SJCRH30 (cell line): ENCODE data around the gene ZBTB12. TPM values are rescaled to one million over a fixed set of nuclear protein-coding genes. Genes with fewer than 3 reads are reported as not detected.
A peak's percentile ranks its signal among the peaks of the same experiment; 100 is the strongest.

Experiments used
- DNase-seq, 2 experiments: peaks; one replicate each; pipeline ENCODE4 v3.0.0-alpha.2; 2015 to 2020
- H3K27ac ChIP-seq: fragments of 250-450 bp; sonication (Bioruptor Pico); 2 replicates; pipeline ENCODE4 v1.5.1; 2020; ENCODE audit warnings: mild to moderate bottlenecking, moderate library complexity
- H3K27me3 ChIP-seq: fragments of 250-450 bp; sonication (Bioruptor Pico); 2 replicates; pipeline ENCODE4 v1.5.1; 2020; ENCODE audit warnings: mild to moderate bottlenecking, moderate library complexity
- H3K36me3 ChIP-seq: fragments of 250-450 bp; sonication (Bioruptor Pico); 2 replicates; pipeline ENCODE4 v1.5.1; 2020; ENCODE audit warnings: mild to moderate bottlenecking, moderate library complexity
- H3K4me1 ChIP-seq: fragments of 250-450 bp; sonication (Bioruptor Pico); 2 replicates; pipeline ENCODE4 v1.5.1; 2020; ENCODE audit warnings: mild to moderate bottlenecking, moderate library complexity
- H3K4me3 ChIP-seq: fragments of 250-450 bp; sonication (Bioruptor Pico); 2 replicates; pipeline ENCODE4 v1.5.1; 2020; ENCODE audit warnings: mild to moderate bottlenecking, moderate library complexity
- H3K9me3 ChIP-seq: fragments of 250-450 bp; sonication (Bioruptor Pico); replicated peaks from 2 replicates; pipeline ENCODE4 v1.5.1; 2020; ENCODE audit warnings: mild to moderate bottlenecking, moderate library complexity
- total RNA-seq: library from RNA; depleted of rRNA; stranded (reverse); fragments of >200 nt; shearing (Covaris generic); gene quantifications from 2 replicates; pipeline ENCODE4 v1.2.3, GENCODE V29; 2014

Gene ZBTB12
- total RNA-seq, 1 experiment from 2014 or later, result 5.4 TPM

DNA sequence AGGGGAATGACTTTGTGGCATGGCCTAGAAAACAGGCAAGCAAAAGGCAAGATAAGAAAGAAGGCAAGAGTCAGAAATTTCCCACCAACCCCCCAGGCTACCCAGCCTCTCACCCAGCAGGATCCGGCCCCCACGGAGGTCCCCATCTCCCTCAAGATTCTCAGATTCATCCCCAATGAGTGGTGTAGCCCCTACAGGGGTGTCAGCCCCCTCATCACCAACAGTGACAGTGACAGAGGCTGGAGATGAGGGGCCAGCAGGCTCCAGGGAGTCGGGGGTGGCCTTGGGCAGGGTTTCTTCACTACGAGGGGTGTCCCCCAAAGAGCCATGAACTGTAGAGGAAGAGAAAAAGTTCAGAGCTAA is 5.4 kb downstream of the ZBTB12 start:
- Histone ChIP-seq H3K27ac (no peak overlapping the region), H3K4me3 (peak overlapping the region; percentile 92), H3K27me3 (no peaks in the 10 kb centered on the region), H3K36me3 (peaks cover 31% of the 10 kb centered on the region), H3K9me3 (no peaks in the 10 kb centered on the region), H3K4me1 (no peaks in the 10 kb centered on the region)
- DNase-seq, result no peak

DNA sequence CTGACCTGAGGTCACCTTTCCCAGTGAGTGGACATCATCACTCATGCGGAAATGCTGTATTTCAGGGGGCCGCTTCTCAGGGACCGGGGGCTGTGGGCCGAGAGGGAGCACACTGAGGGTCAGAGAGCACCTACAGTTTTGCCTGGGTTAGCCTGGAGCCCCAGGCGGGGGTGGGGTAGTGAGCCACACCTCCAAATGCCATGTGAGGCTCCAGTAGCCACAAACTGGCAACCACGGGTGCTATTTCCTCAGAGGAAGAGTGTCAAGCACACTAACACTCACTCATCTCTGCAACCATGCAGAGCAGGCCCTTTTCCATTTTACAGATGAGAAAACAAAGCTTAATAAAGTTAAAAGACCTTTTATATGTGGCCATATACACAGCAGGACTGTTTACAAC is 9.1 kb downstream of the ZBTB12 start:
- no peaks in the 10 kb centered on the region for H3K9me3 ChIP-seq
- peaks cover 47% of the 10 kb centered on the region for H3K36me3 ChIP-seq
- H3K27ac ChIP-seq, result no peak overlapping the region
- no peak overlapping the region for H3K4me3 ChIP-seq
- no peaks in the 10 kb centered on the region for H3K4me1 ChIP-seq
- no peak for DNase-seq
- H3K27me3 ChIP-seq, result no peaks in the 10 kb centered on the region

- Histone ChIP-seq H3K36me3 (peaks cover 53% of the 10 kb centered on the region), H3K9me3 (no peaks in the 10 kb centered on the region)
Measured at GRCh38 chr6:31889331-31889972, 12.4 kb downstream of the ZBTB12 start.

DNA sequence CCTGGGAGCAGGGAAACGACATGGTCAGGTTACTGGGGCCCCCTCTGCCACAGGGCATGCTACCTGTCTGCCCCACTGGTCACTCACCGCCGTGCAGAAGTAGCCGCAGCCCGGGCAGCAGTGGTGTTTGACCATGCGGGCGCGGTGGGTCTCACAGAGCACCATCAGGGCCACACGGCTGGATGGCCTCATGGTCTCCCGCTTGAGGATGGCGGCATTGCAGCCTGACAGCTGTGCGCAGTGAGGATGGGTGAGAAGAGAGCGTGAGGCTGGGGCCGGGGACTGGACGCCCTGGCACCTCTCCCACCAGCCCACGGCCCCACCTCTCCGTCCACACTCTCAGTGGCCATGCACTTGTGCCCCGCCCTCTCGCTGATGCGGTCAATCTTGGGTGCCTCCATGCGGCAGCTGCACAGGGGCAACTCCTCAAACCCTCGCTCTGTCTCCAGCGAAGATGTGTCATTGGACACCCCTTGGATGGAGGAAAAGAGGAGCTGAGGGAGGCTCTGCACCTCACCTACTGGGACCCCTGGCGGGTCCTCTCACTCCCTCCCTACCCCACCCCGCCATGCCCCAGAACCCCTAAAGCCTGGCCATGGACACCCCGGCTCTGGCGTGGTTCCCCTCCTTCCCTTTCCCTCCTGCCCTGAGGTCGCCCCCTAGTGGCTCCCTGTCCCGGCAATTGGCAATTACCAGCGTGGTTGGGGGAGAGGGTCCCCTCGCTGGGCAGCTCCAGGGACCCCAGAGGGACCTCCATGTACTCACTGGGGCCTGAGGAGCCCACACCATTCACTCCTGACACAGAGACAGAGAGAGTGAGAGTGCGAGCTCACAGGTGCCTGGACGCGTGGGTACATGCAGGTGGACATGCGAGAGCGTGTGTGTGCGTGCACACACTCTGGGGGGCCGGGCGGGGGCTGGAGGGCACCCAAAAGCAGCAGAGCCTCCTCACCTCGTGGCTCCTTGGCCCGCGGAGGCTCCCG is 13.3 kb downstream of the ZBTB12 start:
- DNase-seq, result peak in 1 of 2 experiments; percentile 40
- Histone ChIP-seq H3K27me3 (no peaks in the 10 kb centered on the region), H3K4me1 (no peaks in the 10 kb centered on the region), H3K9me3 (no peaks in the 10 kb centered on the region), H3K4me3 (no peak overlapping the region), H3K36me3 (peaks cover 48% of the 10 kb centered on the region), H3K27ac (no peak overlapping the region)

More at GRCh38 chr6:31889331-31889972, 12.4 kb downstream of the ZBTB12 start:
- no peak overlapping the region for H3K4me3 ChIP-seq
- H3K27me3 ChIP-seq, result no peaks in the 10 kb centered on the region
- no peaks in the 10 kb centered on the region for H3K4me1 ChIP-seq
- no peak overlapping the region for H3K27ac ChIP-seq
- no peak for DNase-seq

GRCh38 chr6:31887173-31888007 is 14.5 kb downstream of the ZBTB12 start:
- no peak for DNase-seq
- H3K4me3 ChIP-seq, result no peak overlapping the region
- H3K36me3 ChIP-seq, result peaks cover 38% of the 10 kb centered on the region
- no peak overlapping the region for H3K27ac ChIP-seq
- H3K4me1 ChIP-seq, result peaks cover 4% of the 10 kb centered on the region
- H3K9me3 ChIP-seq, result no peaks in the 10 kb centered on the region
- no peaks in the 10 kb centered on the region for H3K27me3 ChIP-seq

DNA sequence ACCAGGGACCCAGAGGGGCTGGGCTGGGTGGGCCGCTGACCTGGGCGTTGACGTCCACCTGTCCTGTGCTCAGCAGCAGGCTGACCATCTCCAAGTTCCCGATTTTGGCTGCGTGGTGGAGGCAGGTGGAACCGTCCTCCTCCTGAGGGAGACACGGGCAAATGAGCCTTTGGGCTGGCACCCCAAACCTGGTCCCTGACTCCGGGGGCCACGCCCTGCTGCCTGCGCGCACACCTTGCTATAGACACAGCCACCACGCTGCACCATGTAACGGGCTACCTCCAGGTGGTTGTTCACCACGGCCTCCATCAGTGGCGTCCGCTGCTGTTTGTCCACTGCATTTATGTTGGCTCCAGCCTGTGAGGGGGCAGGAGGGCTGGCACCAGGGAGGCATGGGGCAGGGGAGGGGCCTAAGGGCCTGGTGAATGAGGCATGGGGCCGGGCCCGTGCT is 15.3 kb downstream of the ZBTB12 start:
- Histone ChIP-seq H3K4me1 (peaks cover 9% of the 10 kb centered on the region), H3K9me3 (no peaks in the 10 kb centered on the region), H3K4me3 (no peak overlapping the region), H3K27me3 (no peaks in the 10 kb centered on the region), H3K36me3 (peaks cover 46% of the 10 kb centered on the region), H3K27ac (no peak overlapping the region)
- no peak for DNase-seq

- Histone ChIP-seq H3K27ac (no peak overlapping the region), H3K36me3 (peaks cover 55% of the 10 kb centered on the region), H3K27me3 (no peaks in the 10 kb centered on the region), H3K4me1 (peaks cover 18% of the 10 kb centered on the region), H3K4me3 (no peak overlapping the region), H3K9me3 (no peaks in the 10 kb centered on the region)
- DNase-seq, result no peak
Measured at GRCh38 chr6:31884528-31885035, 17.3 kb downstream of the ZBTB12 start.

- no peak overlapping the region for H3K27ac ChIP-seq
- peaks cover 18% of the 10 kb centered on the region for H3K4me1 ChIP-seq
- no peak overlapping the region for H3K4me3 ChIP-seq
- peaks cover 49% of the 10 kb centered on the region for H3K36me3 ChIP-seq
- H3K9me3 ChIP-seq, result no peaks in the 10 kb centered on the region
- H3K27me3 ChIP-seq, result no peaks in the 10 kb centered on the region
- DNase-seq, result no peak
Measured at GRCh38 chr6:31883676-31884075, 18.2 kb downstream of the ZBTB12 start.

- H3K27me3 ChIP-seq, result no peaks in the 10 kb centered on the region
- H3K36me3 ChIP-seq, result peaks cover 38% of the 10 kb centered on the region
- H3K4me1 ChIP-seq, result peaks cover 18% of the 10 kb centered on the region
- no peaks in the 10 kb centered on the region for H3K9me3 ChIP-seq
- H3K4me3 ChIP-seq, result no peak overlapping the region
- H3K27ac ChIP-seq, result no peak overlapping the region
- peak; percentile 54 to 56 for DNase-seq
Measured at GRCh38 chr6:31882344-31882743, 19.5 kb downstream of the ZBTB12 start.

DNA sequence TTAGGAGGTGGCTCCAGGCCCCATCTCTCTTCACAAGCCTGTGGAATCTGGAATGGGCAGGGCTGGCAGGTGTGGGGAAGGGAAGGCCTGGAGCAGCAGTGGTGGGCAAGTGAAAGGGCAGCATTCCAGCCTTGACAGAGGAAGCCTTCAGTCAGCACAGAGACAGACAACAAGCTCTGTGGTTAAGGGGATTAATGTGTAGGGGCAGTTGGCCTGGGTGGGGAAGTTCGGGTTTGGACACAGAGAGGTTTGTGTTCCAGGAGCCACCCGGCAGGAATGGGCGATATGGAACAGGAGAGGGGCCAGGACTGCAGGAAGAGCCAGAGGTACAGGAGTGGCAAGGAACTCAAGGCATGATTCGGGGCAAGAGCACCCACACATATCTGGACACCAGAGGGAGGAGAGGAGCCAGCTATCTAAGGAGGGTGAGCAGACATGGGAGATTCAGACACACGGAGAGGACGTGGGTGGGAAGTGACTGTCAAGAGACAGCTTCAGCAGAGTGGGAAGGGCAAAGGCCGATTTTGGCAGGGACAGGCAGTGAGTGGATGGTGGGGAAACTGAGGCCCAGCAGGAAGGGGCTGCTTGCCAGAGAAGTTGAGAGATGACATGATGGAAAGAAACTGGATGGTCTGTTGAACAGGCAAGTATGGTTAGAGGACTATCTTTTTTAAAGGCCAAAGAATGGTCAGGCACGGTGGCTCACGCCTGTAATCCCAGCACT is 20.6 kb downstream of the ZBTB12 start:
- Histone ChIP-seq H3K4me1 (peaks cover 18% of the 10 kb centered on the region), H3K4me3 (no peak overlapping the region), H3K27ac (peak overlapping the region; percentile 11; the same call in 1 of the 2 replicates), H3K27me3 (no peaks in the 10 kb centered on the region), H3K36me3 (peaks cover 36% of the 10 kb centered on the region), H3K9me3 (no peaks in the 10 kb centered on the region)
- peak; percentile 51 to 71 for DNase-seq

- H3K36me3 ChIP-seq, result peaks cover 30% of the 10 kb centered on the region
- no peaks in the 10 kb centered on the region for H3K9me3 ChIP-seq
Measured at GRCh38 chr6:31880616-31881015, 21.3 kb downstream of the ZBTB12 start.

GRCh38 chr6:31879901-31880300 is 22.0 kb downstream of the ZBTB12 start:
- Histone ChIP-seq H3K9me3 (no peaks in the 10 kb centered on the region), H3K4me1 (peaks cover 18% of the 10 kb centered on the region), H3K27ac (no peak overlapping the region), H3K4me3 (no peak overlapping the region), H3K36me3 (peaks cover 24% of the 10 kb centered on the region), H3K27me3 (no peaks in the 10 kb centered on the region)
- no peak for DNase-seq

More at GRCh38 chr6:31880616-31881015, 21.3 kb downstream of the ZBTB12 start:
- no peak overlapping the region for H3K4me3 ChIP-seq
- H3K4me1 ChIP-seq, result peaks cover 18% of the 10 kb centered on the region
- no peak overlapping the region for H3K27ac ChIP-seq
- no peak for DNase-seq
- no peaks in the 10 kb centered on the region for H3K27me3 ChIP-seq

GRCh38 chr6:31879143-31879542 is 22.7 kb downstream of the ZBTB12 start:
- no peak for DNase-seq
- Histone ChIP-seq H3K27ac (no peak overlapping the region), H3K36me3 (peaks cover 21% of the 10 kb centered on the region), H3K4me1 (peaks cover 18% of the 10 kb centered on the region), H3K27me3 (no peaks in the 10 kb centered on the region), H3K4me3 (no peak overlapping the region), H3K9me3 (no peaks in the 10 kb centered on the region)

- H3K4me1 ChIP-seq, result peaks cover 18% of the 10 kb centered on the region
- peaks cover 21% of the 10 kb centered on the region for H3K36me3 ChIP-seq
- H3K9me3 ChIP-seq, result no peaks in the 10 kb centered on the region
- DNase-seq, result no peak
- no peak within 1 kb of the TSS for H3K27ac ChIP-seq
- H3K27me3 ChIP-seq, result no peaks in the 10 kb centered on the region
- H3K4me3 ChIP-seq, result no peak within 1 kb of the TSS
Measured at GRCh38 chr6:31878726-31879125, 23.2 kb downstream of the ZBTB12 start, which contains the start of gene SLC44A4. SLC44A4 (minus strand) TSS chr6:31878997; CDS start chr6:31878980, 17 bp downstream.
